HCT116 (cell line): Measurements from ENCODE around the gene NDOR1. TPM values are rescaled to one million over a fixed set of nuclear protein-coding genes. Genes with fewer than 3 reads are reported as not detected.

ENCODE experiments used
- ATAC-seq: fragments of 200-7000 bp; cut with Tn5 transposase; 2 replicates; pipeline ENCODE4 v1.9.1; 2020; ENCODE audit warnings: mild to moderate bottlenecking, moderate library complexity
- BruUV-seq: library from RNA; stranded (reverse); fragments of 400-500 nt; replicated peaks from 2 replicates; lab custom pipeline; 2021; lab: Mats Ljungman, UMichigan
- CTCF ChIA-PET: fragments of 300-600 bp; sonication (Branson Sonifier 250); formaldehyde crosslinking; loops from one replicate; lab custom pipeline; 2021; ENCODE audit warnings: antibody characterized with exemption; lab: Charles Lee
- POLR2A ChIA-PET: fragments of 300-600, 350-600 bp; sonication (Branson Sonifier 250); formaldehyde crosslinking; loops from one replicate; lab custom pipeline; 2021; ENCODE audit warnings: antibody characterized with exemption; lab: Charles Lee
- RAD21 ChIA-PET, 2 experiments: fragments of 300-600 bp; sonication (Branson Sonifier 250); formaldehyde crosslinking; loops; one replicate each; lab custom pipeline; 2023; ENCODE audit warnings: low total read pairs in 2 of 2; ENCODE audit not compliant: uncharacterized antibody in 2 of 2, unreplicated experiment in 2 of 2, low non-redundant PET in 1 of 2; lab: Charles Lee
- DNase-seq: peaks from one replicate; pipeline ENCODE4 v3.0.0-alpha.2; 2010; ENCODE audit warnings: low read depth, low spot score
- H2AFZ ChIP-seq: fragments of 200-600 bp; shearing (Covaris generic), sonication (generic); 2 replicates; pipeline ENCODE4 v1.6.1; 2017; ENCODE audit warnings: low read depth, mixed run types, mixed read lengths, antibody characterized with exemption, low read length; ENCODE audit not compliant: poor library complexity, severe bottlenecking
- H3K27ac ChIP-seq: 2 replicates; pipeline ENCODE4 v1.5.1; 2012; ENCODE audit warnings: low read depth, low read length
- H3K27me3 ChIP-seq: fragments of 200-600 bp; sonication (generic); 2 replicates; pipeline ENCODE4 v1.6.1; 2016; ENCODE audit warnings: mixed run types, low read length, mixed read lengths; ENCODE audit not compliant: insufficient read depth
- H3K36me3 ChIP-seq, 2 experiments: fragments of 200-500 bp in 1 of 2; fragments of 200-600 bp in 1 of 2; sonication (Bioruptor generic) in 1 of 2; sonication (generic) in 1 of 2; 2 replicates each; pipeline versions ENCODE4 v1.5.1 to v1.6.1; 2014 to 2016; ENCODE audit warnings: low read length in 2 of 2, inconsistent platforms in 1 of 2, mixed read lengths in 1 of 2, mixed run types in 1 of 2; ENCODE audit not compliant: insufficient read depth in 2 of 2, control insufficient read depth in 1 of 2
- H3K4me1 ChIP-seq, 2 experiments: fragments of 200-600 bp in 1 of 2; sonication (generic) in 1 of 2; 2 replicates each; pipeline versions ENCODE4 v1.5.1 to v1.6.1; 2012 to 2017; ENCODE audit warnings: low read length in 2 of 2, inconsistent platforms in 1 of 2, mild to moderate bottlenecking in 1 of 2, mixed read lengths in 1 of 2, mixed run types in 1 of 2, moderate library complexity in 1 of 2; ENCODE audit not compliant: insufficient read depth in 2 of 2, control insufficient read depth in 1 of 2
- H3K4me2 ChIP-seq: fragments of 200-600 bp; sonication (generic); 2 replicates; pipeline ENCODE4 v1.6.1; 2017; ENCODE audit warnings: mixed run types, low read length, mixed read lengths
- H3K4me3 ChIP-seq, 2 experiments: fragments of 200-600 bp in 1 of 2; sonication (generic) in 1 of 2; replicated peaks in 1 of 2; 2 replicates each; pipeline ENCODE4 v1.5.1; 2011 to 2016; ENCODE audit warnings: low read length in 2 of 2, control low read depth in 1 of 2, low read depth in 1 of 2, mild to moderate bottlenecking in 1 of 2, mixed read lengths in 1 of 2, mixed run types in 1 of 2
- H3K79me2 ChIP-seq: fragments of 200-600 bp; sonication (generic); 2 replicates; pipeline ENCODE4 v1.6.1; 2017; ENCODE audit warnings: mild to moderate bottlenecking, mixed run types, low read length, moderate library complexity, mixed read lengths; ENCODE audit not compliant: insufficient read depth
- H3K9ac ChIP-seq: fragments of 200-600 bp; sonication (generic); 2 replicates; pipeline ENCODE4 v1.6.1; 2016; ENCODE audit warnings: low read length, mixed read lengths
- H3K9me2 ChIP-seq: fragments of 200-600 bp; sonication (generic), shearing (Covaris generic); 2 replicates; pipeline ENCODE4 v1.6.1; 2017; ENCODE audit warnings: mixed run types, mild to moderate bottlenecking, moderate library complexity; ENCODE audit not compliant: insufficient read depth
- H3K9me3 ChIP-seq, 2 experiments: fragments of 200-500 bp in 1 of 2; fragments of 200-600 bp in 1 of 2; sonication (Bioruptor generic) in 1 of 2; sonication (generic) in 1 of 2; 2 replicates each; pipeline ENCODE4 v1.6.1; 2014 to 2017; ENCODE audit warnings: low read length in 2 of 2, mixed read lengths in 2 of 2, inconsistent platforms in 1 of 2, low read depth in 1 of 2, mild to moderate bottlenecking in 1 of 2, mixed run types in 1 of 2, moderate library complexity in 1 of 2; ENCODE audit not compliant: control insufficient read depth in 1 of 2, insufficient read depth in 1 of 2
- H4K20me1 ChIP-seq: fragments of 200-600 bp; sonication (generic), shearing (Covaris generic); 2 replicates; pipeline ENCODE4 v1.6.1; 2017; ENCODE audit warnings: mixed run types, mild to moderate bottlenecking, moderate library complexity; ENCODE audit not compliant: insufficient read depth
- CEBPB ChIP-seq: IDR thresholded peaks from 2 replicates; pipeline ENCODE4 v1.6.1; 2012; ENCODE audit warnings: low read depth
- EGR1 ChIP-seq: IDR thresholded peaks from 2 replicates; pipeline ENCODE4 v1.6.1; 2012; ENCODE audit warnings: low read depth
- ELF1 ChIP-seq: IDR thresholded peaks from 2 replicates; pipeline ENCODE4 v1.6.1; 2012; ENCODE audit warnings: low read depth, borderline replicate concordance
- EZH2 ChIP-seq: fragments of 200-600 bp; sonication (generic); IDR thresholded peaks from 2 replicates; pipeline ENCODE4 v1.6.1; 2017; ENCODE audit warnings: antibody characterized with exemption, mixed run types
- FOSL1 ChIP-seq: IDR thresholded peaks from 2 replicates; pipeline ENCODE4 v1.6.1; 2012; ENCODE audit warnings: low read depth
- JUND ChIP-seq: IDR thresholded peaks from 2 replicates; pipeline ENCODE4 v1.6.1; 2012
- POLR2A ChIP-seq: IDR thresholded peaks from 2 replicates; pipeline ENCODE4 v1.7.0; 2011; ENCODE audit warnings: borderline replicate concordance; ENCODE audit not compliant: insufficient read depth, insufficient read length; ENCODE audit errors: extremely low read depth
- POLR2AphosphoS5 ChIP-seq: IDR thresholded peaks from 2 replicates; pipeline ENCODE4 v1.6.1; 2011; ENCODE audit warnings: mild to moderate bottlenecking, low read depth, low read length, moderate library complexity
- RAD21 ChIP-seq: IDR thresholded peaks from 2 replicates; pipeline ENCODE4 v1.6.1; 2012; ENCODE audit warnings: low read depth, mild to moderate bottlenecking
- SIN3A ChIP-seq: IDR thresholded peaks from 2 replicates; pipeline ENCODE4 v1.6.1; 2012; ENCODE audit warnings: low read depth
- SP1 ChIP-seq: IDR thresholded peaks from 2 replicates; pipeline ENCODE4 v1.6.1; 2012; ENCODE audit warnings: low read depth
- SRF ChIP-seq: IDR thresholded peaks from 2 replicates; pipeline ENCODE4 v1.6.1; 2012; ENCODE audit warnings: low read depth
- TCF7L2 ChIP-seq: IDR thresholded peaks from 2 replicates; pipeline ENCODE4 v1.7.0; 2011; ENCODE audit warnings: borderline replicate concordance, inconsistent platforms; ENCODE audit not compliant: insufficient read depth, insufficient read length; ENCODE audit errors: extremely low read depth
- YY1 ChIP-seq: IDR thresholded peaks from 2 replicates; pipeline ENCODE4 v1.6.1; 2011; ENCODE audit warnings: low read length, low read depth, moderate library complexity, mild to moderate bottlenecking; ENCODE audit not compliant: insufficient replicate concordance; ENCODE audit errors: extremely low read depth
- ZFX ChIP-seq: fragments of 450-650 bp; IDR thresholded peaks from 2 replicates; pipeline ENCODE4 v1.6.1; 2017
- ZNF274 ChIP-seq: fragments of 200-500 bp; sonication (Bioruptor generic); IDR thresholded peaks from 2 replicates; pipeline ENCODE4 v1.6.1; 2014; ENCODE audit warnings: mild to moderate bottlenecking, low read depth, low read length, inconsistent platforms
- intact Hi-C: fragments of 100-400 bp; cut with micrococcal nuclease; formaldehyde crosslinking; loops from 2 replicates; pipeline ENCODE4 v1.10.0; 2022
- total RNA-seq: library from RNA; stranded (reverse); gene quantifications from one replicate; pipeline ENCODE4 v1.2.1, GENCODE V29; 2021; ENCODE audit not compliant: unreplicated experiment
- TF ChIP-seq, protein P1 (sequence below): IDR thresholded peaks from 2 replicates; pipeline ENCODE4 v1.6.1; 2011; ENCODE audit warnings: mild to moderate bottlenecking, low read length, moderate library complexity; ENCODE audit not compliant: insufficient replicate concordance; ENCODE audit errors: extremely low read depth
- TF ChIP-seq, protein P2 (sequence below), 3 experiments: fragments of 200-600 bp in 1 of 3; sonication (generic) in 1 of 3; IDR thresholded peaks in 2 of 3; conservative IDR thresholded peaks in 1 of 3; 2 replicates each; pipeline ENCODE4 v1.5.1; 2012 to 2017; ENCODE audit warnings: low read depth in 2 of 3, low read length in 2 of 3, antibody characterized with exemption in 1 of 3, borderline replicate concordance in 1 of 3, control low read depth in 1 of 3, mild to moderate bottlenecking in 1 of 3, mixed read lengths in 1 of 3, mixed run types in 1 of 3, moderate library complexity in 1 of 3; ENCODE audit not compliant: insufficient read depth in 1 of 3

Gene NDOR1
- total RNA-seq, 1 experiment from 2014 or later, result 28.4 TPM

DNA sequence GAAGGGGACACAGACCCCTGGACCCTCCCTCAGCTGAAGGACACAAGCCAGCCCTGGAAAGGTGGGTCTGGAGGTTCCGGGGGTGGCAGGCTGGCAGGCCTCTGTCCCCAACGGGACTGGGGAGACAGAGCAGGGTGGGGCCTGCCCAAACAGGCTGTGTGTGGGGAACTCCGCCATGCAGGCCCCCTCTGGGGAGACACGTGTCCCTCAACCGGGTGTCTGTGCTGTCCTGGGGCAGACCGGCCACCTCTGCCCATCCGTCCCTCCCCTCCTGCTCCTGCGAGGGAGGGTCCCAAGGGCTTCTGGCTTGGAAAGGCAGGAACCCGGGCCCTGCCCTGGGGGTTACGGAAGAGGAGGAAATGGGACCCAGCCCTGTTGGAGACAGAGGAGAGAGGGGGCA, 26.6 kb downstream of the NDOR1 start:
- BruUV-seq, result no TSS peak
- no peaks in the 10 kb centered on the region for H3K36me3 ChIP-seq
- no peak for TF ChIP-seq CEBPB
- no peak for TF ChIP-seq RAD21
- TF ChIP-seq SRF, result no peak
- TF ChIP-seq ELF1, result no peak
- no peak for TF ChIP-seq ZNF274
- TF ChIP-seq, protein P1, sequence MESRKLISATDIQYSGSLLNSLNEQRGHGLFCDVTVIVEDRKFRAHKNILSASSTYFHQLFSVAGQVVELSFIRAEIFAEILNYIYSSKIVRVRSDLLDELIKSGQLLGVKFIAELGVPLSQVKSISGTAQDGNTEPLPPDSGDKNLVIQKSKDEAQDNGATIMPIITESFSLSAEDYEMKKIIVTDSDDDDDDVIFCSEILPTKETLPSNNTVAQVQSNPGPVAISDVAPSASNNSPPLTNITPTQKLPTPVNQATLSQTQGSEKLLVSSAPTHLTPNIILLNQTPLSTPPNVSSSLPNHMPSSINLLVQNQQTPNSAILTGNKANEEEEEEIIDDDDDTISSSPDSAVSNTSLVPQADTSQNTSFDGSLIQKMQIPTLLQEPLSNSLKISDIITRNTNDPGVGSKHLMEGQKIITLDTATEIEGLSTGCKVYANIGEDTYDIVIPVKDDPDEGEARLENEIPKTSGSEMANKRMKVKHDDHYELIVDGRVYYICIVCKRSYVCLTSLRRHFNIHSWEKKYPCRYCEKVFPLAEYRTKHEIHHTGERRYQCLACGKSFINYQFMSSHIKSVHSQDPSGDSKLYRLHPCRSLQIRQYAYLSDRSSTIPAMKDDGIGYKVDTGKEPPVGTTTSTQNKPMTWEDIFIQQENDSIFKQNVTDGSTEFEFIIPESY, result no peak
- no peak for TF ChIP-seq SIN3A
- TF ChIP-seq SP1, result no peak
- no peak for TF ChIP-seq EGR1
- TF ChIP-seq FOSL1, result no peak
- TF ChIP-seq, protein P2, sequence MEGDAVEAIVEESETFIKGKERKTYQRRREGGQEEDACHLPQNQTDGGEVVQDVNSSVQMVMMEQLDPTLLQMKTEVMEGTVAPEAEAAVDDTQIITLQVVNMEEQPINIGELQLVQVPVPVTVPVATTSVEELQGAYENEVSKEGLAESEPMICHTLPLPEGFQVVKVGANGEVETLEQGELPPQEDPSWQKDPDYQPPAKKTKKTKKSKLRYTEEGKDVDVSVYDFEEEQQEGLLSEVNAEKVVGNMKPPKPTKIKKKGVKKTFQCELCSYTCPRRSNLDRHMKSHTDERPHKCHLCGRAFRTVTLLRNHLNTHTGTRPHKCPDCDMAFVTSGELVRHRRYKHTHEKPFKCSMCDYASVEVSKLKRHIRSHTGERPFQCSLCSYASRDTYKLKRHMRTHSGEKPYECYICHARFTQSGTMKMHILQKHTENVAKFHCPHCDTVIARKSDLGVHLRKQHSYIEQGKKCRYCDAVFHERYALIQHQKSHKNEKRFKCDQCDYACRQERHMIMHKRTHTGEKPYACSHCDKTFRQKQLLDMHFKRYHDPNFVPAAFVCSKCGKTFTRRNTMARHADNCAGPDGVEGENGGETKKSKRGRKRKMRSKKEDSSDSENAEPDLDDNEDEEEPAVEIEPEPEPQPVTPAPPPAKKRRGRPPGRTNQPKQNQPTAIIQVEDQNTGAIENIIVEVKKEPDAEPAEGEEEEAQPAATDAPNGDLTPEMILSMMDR (IDR thresholded peaks at IDR 0.05 in 2 of 3, conservative IDR thresholded peaks at IDR 0.05 in 1 of 3; ENCODE audit: borderline replicate concordance in 1 of 3, insufficient read depth in 1 of 3, low read depth in 2 of 3, low read length in 2 of 3), result no peak
- TF ChIP-seq JUND, result no peak
- TF ChIP-seq TCF7L2, result no peak
- TF ChIP-seq YY1, result no peak
- no peak for TF ChIP-seq POLR2A
- TF ChIP-seq EZH2, result no peak
- no peak for TF ChIP-seq ZFX
- TF ChIP-seq POLR2AphosphoS5, result no peak
- no peak for DNase-seq
- no peak overlapping the region for H3K4me3 ChIP-seq
- ATAC-seq, result no peak
- POLR2A ChIA-PET, result no interaction called here
- RAD21 ChIA-PET, result no interaction called here
- no peaks in the 10 kb centered on the region for H3K79me2 ChIP-seq
- no peak overlapping the region for H2AFZ ChIP-seq
- no peaks in the 10 kb centered on the region for H4K20me1 ChIP-seq
- intact Hi-C loops, result no loop called here
- CTCF ChIA-PET, result no interaction called here
- H3K9me3 ChIP-seq, result no peaks in the 10 kb centered on the region
- H3K9ac ChIP-seq, result no peak overlapping the region
- peaks cover 20 to 37% of the 10 kb centered on the region in 2 experiments for H3K4me1 ChIP-seq
- H3K9me2 ChIP-seq, result no peaks in the 10 kb centered on the region
- no peak overlapping the region for H3K27ac ChIP-seq
- H3K27me3 ChIP-seq, result no peaks in the 10 kb centered on the region
- no peak overlapping the region for H3K4me2 ChIP-seq
